ENCODE measurements around the gene RSL1D1. TPM values are rescaled to one million over a fixed set of nuclear protein-coding genes. Genes with fewer than 3 reads are reported as not detected.

RSL1D1 gene
- total and polyA plus RNA-seq, 9 of the 15 experiments (the other 6 are each of a cell fraction or from before 2014, with no cell fraction given), result 259 to 753 (median 373) TPM

DNA sequence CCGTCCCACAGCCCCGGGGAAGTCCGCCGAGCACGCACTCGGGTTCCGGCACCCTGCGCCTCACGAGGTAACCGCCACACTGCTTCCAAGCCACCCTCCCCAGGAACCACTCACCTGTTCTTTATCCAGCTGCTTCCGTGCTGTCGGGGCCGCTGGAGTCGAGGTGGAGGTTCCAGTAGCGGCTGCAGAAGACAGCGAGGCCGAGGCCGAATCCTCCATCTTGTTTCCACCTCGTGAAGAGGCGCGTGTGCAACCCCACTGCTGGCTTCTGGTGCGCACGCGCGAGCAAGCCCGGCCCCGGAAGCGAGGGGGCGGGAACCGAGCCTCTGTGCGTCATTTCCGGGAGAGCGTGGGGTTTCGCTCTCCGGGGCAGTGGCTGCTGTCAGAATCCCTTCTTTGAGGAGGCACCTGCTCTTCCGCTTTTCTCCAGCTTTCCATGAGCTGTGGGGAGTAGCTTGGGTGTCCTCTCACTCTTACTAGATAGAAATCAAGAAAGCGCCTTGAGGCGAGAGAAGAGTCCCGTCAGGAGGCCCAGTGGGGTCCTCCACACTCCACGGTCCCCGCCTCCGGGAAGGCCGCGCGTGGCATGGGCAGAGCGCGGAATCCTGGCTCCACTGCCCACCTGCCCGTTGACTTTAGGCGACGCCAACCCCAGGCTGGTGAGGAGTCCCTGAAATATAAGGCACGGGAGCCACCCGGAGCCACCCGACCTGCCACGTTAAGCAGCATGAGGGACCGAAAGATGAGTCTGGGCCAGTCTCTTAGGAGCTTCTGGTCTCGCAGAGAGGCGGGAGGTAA is at the start of gene RSL1D1 (continued):
- TF ChIP-seq, protein P1, sequence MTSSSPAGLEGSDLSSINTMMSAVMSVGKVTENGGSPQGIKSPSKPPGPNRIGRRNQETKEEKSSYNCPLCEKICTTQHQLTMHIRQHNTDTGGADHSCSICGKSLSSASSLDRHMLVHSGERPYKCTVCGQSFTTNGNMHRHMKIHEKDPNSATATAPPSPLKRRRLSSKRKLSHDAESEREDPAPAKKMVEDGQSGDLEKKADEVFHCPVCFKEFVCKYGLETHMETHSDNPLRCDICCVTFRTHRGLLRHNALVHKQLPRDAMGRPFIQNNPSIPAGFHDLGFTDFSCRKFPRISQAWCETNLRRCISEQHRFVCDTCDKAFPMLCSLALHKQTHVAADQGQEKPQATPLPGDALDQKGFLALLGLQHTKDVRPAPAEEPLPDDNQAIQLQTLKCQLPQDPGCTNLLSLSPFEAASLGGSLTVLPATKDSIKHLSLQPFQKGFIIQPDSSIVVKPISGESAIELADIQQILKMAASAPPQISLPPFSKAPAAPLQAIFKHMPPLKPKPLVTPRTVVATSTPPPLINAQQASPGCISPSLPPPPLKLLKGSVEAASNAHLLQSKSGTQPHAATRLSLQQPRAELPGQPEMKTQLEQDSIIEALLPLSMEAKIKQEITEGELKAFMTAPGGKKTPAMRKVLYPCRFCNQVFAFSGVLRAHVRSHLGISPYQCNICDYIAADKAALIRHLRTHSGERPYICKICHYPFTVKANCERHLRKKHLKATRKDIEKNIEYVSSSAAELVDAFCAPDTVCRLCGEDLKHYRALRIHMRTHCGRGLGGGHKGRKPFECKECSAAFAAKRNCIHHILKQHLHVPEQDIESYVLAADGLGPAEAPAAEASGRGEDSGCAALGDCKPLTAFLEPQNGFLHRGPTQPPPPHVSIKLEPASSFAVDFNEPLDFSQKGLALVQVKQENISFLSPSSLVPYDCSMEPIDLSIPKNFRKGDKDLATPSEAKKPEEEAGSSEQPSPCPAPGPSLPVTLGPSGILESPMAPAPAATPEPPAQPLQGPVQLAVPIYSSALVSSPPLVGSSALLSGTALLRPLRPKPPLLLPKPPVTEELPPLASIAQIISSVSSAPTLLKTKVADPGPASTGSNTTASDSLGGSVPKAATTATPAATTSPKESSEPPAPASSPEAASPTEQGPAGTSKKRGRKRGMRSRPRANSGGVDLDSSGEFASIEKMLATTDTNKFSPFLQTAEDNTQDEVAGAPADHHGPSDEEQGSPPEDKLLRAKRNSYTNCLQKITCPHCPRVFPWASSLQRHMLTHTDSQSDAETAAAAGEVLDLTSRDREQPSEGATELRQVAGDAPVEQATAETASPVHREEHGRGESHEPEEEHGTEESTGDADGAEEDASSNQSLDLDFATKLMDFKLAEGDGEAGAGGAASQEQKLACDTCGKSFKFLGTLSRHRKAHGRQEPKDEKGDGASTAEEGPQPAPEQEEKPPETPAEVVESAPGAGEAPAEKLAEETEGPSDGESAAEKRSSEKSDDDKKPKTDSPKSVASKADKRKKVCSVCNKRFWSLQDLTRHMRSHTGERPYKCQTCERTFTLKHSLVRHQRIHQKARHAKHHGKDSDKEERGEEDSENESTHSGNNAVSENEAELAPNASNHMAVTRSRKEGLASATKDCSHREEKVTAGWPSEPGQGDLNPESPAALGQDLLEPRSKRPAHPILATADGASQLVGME (CRISPR knock-in tag; IDR thresholded peaks at IDR 0.05), result 0 out of 2 replicates have a peak, but pooled peaks have one; percentile 65
- TF ChIP-seq SNIP1 (IDR thresholded peaks at IDR 0.05; ENCODE audit: low read depth), result no peak
- 0 out of 2 replicates have a peak, but pooled peaks have one; percentile 19 for TF ChIP-seq SMARCC2 (IDR thresholded peaks at IDR 0.05; ENCODE audit: low read depth)

DNA sequence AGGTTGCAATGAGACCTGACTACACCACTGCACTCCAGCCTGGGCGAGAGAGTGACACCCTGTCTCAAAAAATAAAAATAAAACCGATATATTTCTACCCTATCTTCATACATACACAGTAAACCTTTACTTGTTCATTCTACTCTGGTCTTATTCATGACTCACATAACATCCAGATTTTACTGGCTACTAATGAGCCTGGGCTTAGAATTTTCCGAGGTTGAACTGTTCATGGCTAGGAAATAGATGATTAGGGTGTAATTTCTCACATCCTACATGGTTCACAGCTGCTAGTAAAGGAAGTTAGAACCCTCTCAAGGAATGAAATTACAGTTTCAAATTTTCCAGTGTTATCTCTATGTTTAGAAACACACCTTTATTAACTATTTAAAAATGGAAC is 49.7 kb upstream of the RSL1D1 start:
- in situ Hi-C loops (cut with MboI), result no loop called here
- 82% methylated on average over 3 of the region's 3 CpGs for WGBS (ENCODE audit: insufficient coverage, low coverage, missing lambda C conversion rate)
- TF ChIP-seq MCM3 (IDR thresholded peaks at IDR 0.05) (no peak), MECOM (CRISPR knock-in tag; IDR thresholded peaks at IDR 0.05) (no peak), HNRNPK (IDR thresholded peaks at IDR 0.05; ENCODE audit: low read depth, low read length, poor library complexity, severe bottlenecking) (no peak), EWSR1 (IDR thresholded peaks at IDR 0.05; ENCODE audit: borderline replicate concordance, low read depth, partially characterized antibody) (no peak), DMBX1 (CRISPR knock-in tag; IDR thresholded peaks at IDR 0.05; ENCODE audit: borderline replicate concordance) (no peak), RFX1 (IDR thresholded peaks at IDR 0.05) (no peak), KAT8 (IDR thresholded peaks at IDR 0.05; ENCODE audit: low read depth) (no peak)
- TF ChIP-seq, protein P2, sequence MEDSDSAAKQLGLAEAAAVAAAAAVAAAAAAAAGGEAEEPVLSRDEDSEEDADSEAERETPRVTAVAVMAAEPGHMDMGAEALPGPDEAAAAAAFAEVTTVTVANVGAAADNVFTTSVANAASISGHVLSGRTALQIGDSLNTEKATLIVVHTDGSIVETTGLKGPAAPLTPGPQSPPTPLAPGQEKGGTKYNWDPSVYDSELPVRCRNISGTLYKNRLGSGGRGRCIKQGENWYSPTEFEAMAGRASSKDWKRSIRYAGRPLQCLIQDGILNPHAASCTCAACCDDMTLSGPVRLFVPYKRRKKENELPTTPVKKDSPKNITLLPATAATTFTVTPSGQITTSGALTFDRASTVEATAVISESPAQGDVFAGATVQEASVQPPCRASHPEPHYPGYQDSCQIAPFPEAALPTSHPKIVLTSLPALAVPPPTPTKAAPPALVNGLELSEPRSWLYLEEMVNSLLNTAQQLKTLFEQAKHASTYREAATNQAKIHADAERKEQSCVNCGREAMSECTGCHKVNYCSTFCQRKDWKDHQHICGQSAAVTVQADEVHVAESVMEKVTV (CRISPR knock-in tag; IDR thresholded peaks at IDR 0.05), result no peak
- TF ChIP-seq, protein P3, sequence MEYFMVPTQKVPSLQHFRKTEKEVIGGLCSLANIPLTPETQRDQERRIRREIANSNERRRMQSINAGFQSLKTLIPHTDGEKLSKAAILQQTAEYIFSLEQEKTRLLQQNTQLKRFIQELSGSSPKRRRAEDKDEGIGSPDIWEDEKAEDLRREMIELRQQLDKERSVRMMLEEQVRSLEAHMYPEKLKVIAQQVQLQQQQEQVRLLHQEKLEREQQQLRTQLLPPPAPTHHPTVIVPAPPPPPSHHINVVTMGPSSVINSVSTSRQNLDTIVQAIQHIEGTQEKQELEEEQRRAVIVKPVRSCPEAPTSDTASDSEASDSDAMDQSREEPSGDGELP (CRISPR knock-in tag; IDR thresholded peaks at IDR 0.05; ENCODE audit: borderline replicate concordance), result no peak

More for the DNA sequence above, 49.7 kb upstream of the RSL1D1 start:
- no peak overlapping the region for H2AFZ ChIP-seq (ENCODE audit: low read depth, low read length)
- no peak for ATAC-seq
- H3K9me3 ChIP-seq (replicated peaks; ENCODE audit: control insufficient read depth, insufficient read depth, low read depth, low read length), result no peaks in the 10 kb centered on the region
- H3K27ac ChIP-seq (ENCODE audit: extremely low read depth, low read depth, low read length), result no peak overlapping the region
- no peak for FAIRE-seq
- H3K9ac ChIP-seq (ENCODE audit: insufficient read depth in 1 of 2, low read depth in 2 of 2, low read length in 2 of 2), result no peak overlapping the region
- H3K27me3 ChIP-seq (ENCODE audit: control insufficient read depth in 2 of 2, insufficient read depth in 2 of 2, low read length in 2 of 2), result no peaks in the 10 kb centered on the region
- CTCF ChIA-PET (ENCODE audit: low intra/inter-chr PET ratio), result no interaction called here
- peaks cover 95% of the 10 kb centered on the region for H3K79me2 ChIP-seq (ENCODE audit: control insufficient read depth, insufficient read depth, low read length)
- intact Hi-C loops (cut with micrococcal nuclease), result no loop called here
- peaks cover 77% of the 10 kb centered on the region for H3K36me3 ChIP-seq (ENCODE audit: control insufficient read depth, insufficient read depth, low read length)
- BruUV-seq (replicated peaks), result no TSS peak
- H3K9me1 ChIP-seq (ENCODE audit: control insufficient read depth, insufficient read depth, low read length), result peaks cover 2% of the 10 kb centered on the region
- H3K4me2 ChIP-seq (ENCODE audit: insufficient read depth, low read length), result no peak overlapping the region
- no peak overlapping the region for H3K4me3 ChIP-seq
- POLR2A ChIA-PET, result interaction anchor here (0.8 to 1.1 kb wide), 2 partner anchors 14 to 16 kb away, joined by 3 read pairs; partner anchors contain the start of gene GSPT1
- DNase-seq (ENCODE audit: extremely low read depth in 1 of 4, low spot score in 3 of 4), result no peak
- H3K4me1 ChIP-seq (replicated peaks in 1 of 2; ENCODE audit: control insufficient read depth in 2 of 2, insufficient read depth in 2 of 2, low read length in 2 of 2), result no peaks in the 10 kb centered on the region
- H4K20me1 ChIP-seq (replicated peaks; ENCODE audit: control insufficient read depth, insufficient read depth, low read length), result peaks cover 26% of the 10 kb centered on the region

Measured in K562 (cell line).